Trophoblast cell (in vitro differentiated cells and primary cell): ENCODE measurements around the gene LIPI.

Source experiments
- DNase-seq, 2 donors: peaks; one replicate each; pipeline ENCODE4 v3.0.0-alpha.2; 2016
- H2AFZ ChIP-seq: 2 replicates; pipeline ENCODE4 v1.6.1; 2013; ENCODE audit warnings: low read length, moderate library complexity, mild to moderate bottlenecking; ENCODE audit not compliant: insufficient read depth, poor library complexity
- H2AK5ac ChIP-seq: 2 replicates; pipeline ENCODE4 v1.6.1; 2013; ENCODE audit warnings: mild to moderate bottlenecking, low read length
- H2BK120ac ChIP-seq: 2 replicates; pipeline ENCODE4 v1.6.1; 2013; ENCODE audit warnings: low read length, mild to moderate bottlenecking, moderate library complexity; ENCODE audit not compliant: insufficient read depth, poor library complexity
- H2BK12ac ChIP-seq: 2 replicates; pipeline ENCODE4 v1.6.1; 2013; ENCODE audit warnings: mild to moderate bottlenecking, low read length, moderate library complexity
- H2BK5ac ChIP-seq: 2 replicates; pipeline ENCODE4 v1.6.1; 2013; ENCODE audit warnings: low read length, low read depth, moderate library complexity, mild to moderate bottlenecking; ENCODE audit not compliant: poor library complexity
- H3K14ac ChIP-seq: 2 replicates; pipeline ENCODE4 v1.6.1; 2013; ENCODE audit warnings: mild to moderate bottlenecking, low read length
- H3K18ac ChIP-seq: 2 replicates; pipeline ENCODE4 v1.6.1; 2013; ENCODE audit warnings: mild to moderate bottlenecking, low read length
- H3K23ac ChIP-seq: 2 replicates; pipeline ENCODE4 v1.6.1; 2013; ENCODE audit warnings: low read length
- H3K27ac ChIP-seq: 2 replicates; pipeline ENCODE4 v1.5.1; 2013; ENCODE audit warnings: low read depth, mild to moderate bottlenecking, inconsistent platforms, low read length, moderate library complexity
- H3K27me3 ChIP-seq: 2 replicates; pipeline ENCODE4 v1.6.1; 2013; ENCODE audit warnings: inconsistent platforms, mild to moderate bottlenecking, low read length, moderate library complexity; ENCODE audit not compliant: insufficient read depth
- H3K36me3 ChIP-seq, 2 experiments: 1 replicate in 1 of 2; 2 replicates in 1 of 2; pipeline ENCODE4 v1.6.1; 2013; ENCODE audit warnings: low read length in 2 of 2, mild to moderate bottlenecking in 2 of 2, moderate library complexity in 1 of 2; ENCODE audit not compliant: insufficient read depth in 2 of 2, control insufficient read depth in 1 of 2
- H3K4ac ChIP-seq: 2 replicates; pipeline ENCODE4 v1.6.1; 2013; ENCODE audit warnings: low read depth, mild to moderate bottlenecking, low read length, moderate library complexity
- H3K4me1 ChIP-seq, 2 experiments: 1 replicate in 1 of 2; 2 replicates in 1 of 2; pipeline ENCODE4 v1.6.1; 2013; ENCODE audit warnings: low read length in 2 of 2, mild to moderate bottlenecking in 2 of 2, moderate library complexity in 1 of 2; ENCODE audit not compliant: insufficient read depth in 2 of 2, control insufficient read depth in 1 of 2
- H3K4me2 ChIP-seq: 2 replicates; pipeline ENCODE4 v1.6.1; 2013; ENCODE audit warnings: inconsistent platforms, mild to moderate bottlenecking, low read length, moderate library complexity
- H3K4me3 ChIP-seq: 2 replicates; pipeline ENCODE4 v1.5.1; 2013; ENCODE audit warnings: mild to moderate bottlenecking, low read depth, low read length, inconsistent platforms
- H3K79me1 ChIP-seq: one replicate; pipeline ENCODE4 v1.6.1; 2013; ENCODE audit warnings: low read length
- H3K79me2 ChIP-seq: 2 replicates; pipeline ENCODE4 v1.6.1; 2013; ENCODE audit warnings: low read length, mild to moderate bottlenecking; ENCODE audit not compliant: control insufficient read depth, insufficient read depth, poor library complexity
- H3K9ac ChIP-seq: 2 replicates; pipeline ENCODE4 v1.6.1; 2013; ENCODE audit warnings: mild to moderate bottlenecking, low read length
- H3K9me3 ChIP-seq: 2 replicates; pipeline ENCODE4 v1.6.1; 2013; ENCODE audit warnings: low read depth, mild to moderate bottlenecking, control low read depth, inconsistent platforms, low read length; ENCODE audit not compliant: insufficient read depth
- H4K12ac ChIP-seq: 2 replicates; pipeline ENCODE4 v1.6.1; 2013; ENCODE audit warnings: low read depth, mild to moderate bottlenecking, low read length, moderate library complexity
- H4K8ac ChIP-seq: 2 replicates; pipeline ENCODE4 v1.6.1; 2013; ENCODE audit warnings: low read depth, mild to moderate bottlenecking, low read length, moderate library complexity
- H4K91ac ChIP-seq: one replicate; pipeline ENCODE4 v1.6.1; 2013; ENCODE audit warnings: low read depth, mild to moderate bottlenecking, low read length, moderate library complexity
- WGBS: extraction: QIAGEN DNeasy Blood & Tissue Kit; methylation state at CpG from one replicate; pipeline ENCODE4 v1.1.7; 2013; ENCODE audit warnings: missing lambda C conversion rate; ENCODE audit not compliant: insufficient read length, insufficient coverage; ENCODE audit errors: extremely low coverage; 5-methylcytosine and 5-hydroxymethylcytosine counted together

The LIPI gene

DNA sequence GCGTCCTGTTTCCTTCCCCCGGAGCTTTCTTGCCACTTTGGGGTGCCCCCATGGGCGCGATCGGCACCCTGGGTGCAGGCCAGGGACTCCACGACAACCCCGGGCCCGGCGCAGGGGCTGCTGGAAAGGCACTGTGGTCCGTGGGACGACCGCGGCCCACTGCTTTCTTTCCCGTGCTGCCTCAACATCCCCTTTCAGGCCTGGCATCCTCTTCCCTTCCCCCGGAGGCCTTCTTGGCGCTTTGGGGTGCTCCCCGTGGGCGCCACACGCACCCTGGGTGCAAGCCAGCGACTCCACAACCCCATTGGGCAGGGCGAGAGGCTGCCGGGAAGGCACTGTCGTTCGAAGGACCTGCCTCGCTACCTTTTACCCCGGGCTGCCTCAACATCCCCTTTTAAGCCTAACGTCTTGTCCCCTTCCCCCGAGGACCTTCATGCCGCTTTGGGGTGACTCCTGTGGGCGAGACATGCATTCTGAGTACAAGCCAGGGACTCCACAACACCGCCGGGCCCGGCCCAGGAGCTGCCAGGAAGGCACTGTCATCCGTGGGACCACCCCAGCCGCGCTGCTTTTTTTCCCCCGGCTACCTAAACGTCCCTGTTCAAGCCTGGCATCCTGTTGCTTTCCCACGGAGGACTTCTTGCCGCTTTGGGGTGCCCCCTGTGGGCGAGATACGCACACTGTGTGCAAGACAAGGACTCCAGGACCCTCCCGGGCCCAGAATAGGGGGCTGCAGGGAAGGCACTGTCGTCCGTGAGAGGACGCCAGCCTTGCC, 137.8 kb downstream of the LIPI start:
- no peak overlapping the region for H4K8ac ChIP-seq
- no peak overlapping the region for H3K4me3 ChIP-seq
- H3K14ac ChIP-seq, result no peak overlapping the region
- no peaks in the 10 kb centered on the region for H3K79me2 ChIP-seq
- no peak overlapping the region for H3K27ac ChIP-seq
- H3K79me1 ChIP-seq, result no peaks in the 10 kb centered on the region
- H3K4me1 ChIP-seq, result no peaks in the 10 kb centered on the region
- H3K9me3 ChIP-seq, result peaks cover 12% of the 10 kb centered on the region
- no peak overlapping the region for H2BK120ac ChIP-seq
- H3K9ac ChIP-seq, result no peak overlapping the region
- H3K4me2 ChIP-seq, result no peak overlapping the region
- no peak for DNase-seq
- peaks cover 45 to 50% of the 10 kb centered on the region in 2 experiments for H3K36me3 ChIP-seq
- H3K18ac ChIP-seq, result no peak overlapping the region
- H2BK5ac ChIP-seq, result no peak overlapping the region
- no peak overlapping the region for H2AFZ ChIP-seq
- no peak overlapping the region for H4K91ac ChIP-seq
- WGBS, result no CpG with 5 or more reads among the region's 46 CpGs
- no peak overlapping the region for H2BK12ac ChIP-seq
- H2AK5ac ChIP-seq, result no peak overlapping the region
- no peaks in the 10 kb centered on the region for H3K27me3 ChIP-seq
- no peak overlapping the region for H4K12ac ChIP-seq
- H3K23ac ChIP-seq, result no peak overlapping the region
- H3K4ac ChIP-seq, result no peak overlapping the region

DNA sequence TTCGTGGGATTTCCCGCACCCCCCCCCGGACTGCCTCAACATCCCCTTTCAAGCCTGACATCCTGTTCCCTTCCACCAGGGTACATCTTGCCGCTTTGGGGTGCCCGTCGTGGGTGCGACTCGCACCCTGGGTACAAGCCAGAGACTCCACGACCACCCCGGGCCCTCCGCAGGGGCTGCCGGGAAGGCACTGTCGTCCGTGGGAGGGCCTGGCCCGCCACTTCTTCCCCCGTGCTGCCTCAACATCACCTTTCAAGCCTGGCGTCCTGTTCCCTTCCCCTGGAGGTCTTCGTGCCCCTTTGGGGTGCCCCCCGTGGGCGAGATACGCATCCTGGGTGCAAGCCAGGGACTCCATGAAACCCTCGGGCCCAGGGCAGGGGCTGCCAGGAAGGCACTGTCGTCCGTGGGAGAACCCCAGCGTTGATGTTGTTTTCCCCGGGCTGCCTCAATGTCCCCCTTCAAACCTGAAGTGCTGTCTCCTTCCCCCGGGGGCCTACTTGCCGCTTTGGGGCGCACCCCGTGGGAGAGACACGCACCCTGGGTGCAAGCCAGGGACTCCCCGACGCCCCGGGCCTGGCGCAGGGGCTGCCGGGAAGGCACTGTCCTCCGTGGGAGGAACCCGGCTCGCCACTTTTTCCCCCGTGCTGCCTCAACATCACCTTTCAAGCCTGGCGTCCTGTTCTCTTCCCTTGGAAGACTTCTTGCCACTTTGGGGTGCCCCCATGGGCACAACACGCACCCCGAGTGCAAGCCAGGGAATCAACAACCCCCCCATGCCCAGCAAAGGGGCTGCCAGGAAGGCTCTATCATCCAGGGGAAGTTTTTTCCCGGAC, 138.6 kb downstream of the LIPI start:
- Histone ChIP-seq H4K12ac (no peak overlapping the region), H2BK120ac (no peak overlapping the region), H2BK5ac (no peak overlapping the region), H3K27ac (no peak overlapping the region), H2AK5ac (no peak overlapping the region), H3K36me3 (peaks cover 45 to 50% of the 10 kb centered on the region in 2 experiments), H4K8ac (no peak overlapping the region), H3K9me3 (peaks cover 12% of the 10 kb centered on the region), H3K18ac (no peak overlapping the region), H3K14ac (no peak overlapping the region), H2AFZ (no peak overlapping the region), H3K4ac (no peak overlapping the region), H3K23ac (no peak overlapping the region), H2BK12ac (no peak overlapping the region), H3K9ac (no peak overlapping the region), H4K91ac (no peak overlapping the region), H3K79me2 (no peaks in the 10 kb centered on the region), H3K4me1 (no peaks in the 10 kb centered on the region), H3K4me2 (no peak overlapping the region), H3K27me3 (no peaks in the 10 kb centered on the region), H3K4me3 (no peak overlapping the region), H3K79me1 (no peaks in the 10 kb centered on the region)
- whole genome bisulfite sequencing, result no CpG with 5 or more reads among the region's 44 CpGs
- no peak for DNase-seq

GRCh38 chr21:14070968-14071367, 139.8 kb downstream of the LIPI start:
- Histone ChIP-seq H2BK120ac (no peak overlapping the region), H3K14ac (no peak overlapping the region), H3K4ac (no peak overlapping the region), H3K4me1 (no peaks in the 10 kb centered on the region), H3K36me3 (peaks cover 45 to 48% of the 10 kb centered on the region in 2 experiments), H3K79me1 (no peaks in the 10 kb centered on the region), H4K8ac (no peak overlapping the region), H3K4me3 (no peak overlapping the region), H2AK5ac (no peak overlapping the region), H3K79me2 (no peaks in the 10 kb centered on the region), H3K27me3 (no peaks in the 10 kb centered on the region), H3K4me2 (no peak overlapping the region), H4K12ac (no peak overlapping the region), H4K91ac (no peak overlapping the region), H3K27ac (no peak overlapping the region), H2AFZ (no peak overlapping the region), H3K18ac (no peak overlapping the region), H2BK12ac (no peak overlapping the region), H3K23ac (no peak overlapping the region), H3K9ac (no peak overlapping the region), H3K9me3 (peaks cover 12% of the 10 kb centered on the region), H2BK5ac (no peak overlapping the region)
- DNase-seq, result no peak
- no CpG with 5 or more reads among the region's 16 CpGs for WGBS

- H3K23ac ChIP-seq, result no peak overlapping the region
- H2BK5ac ChIP-seq, result no peak overlapping the region
- no peak overlapping the region for H4K91ac ChIP-seq
- no peak overlapping the region for H3K9ac ChIP-seq
- H3K9me3 ChIP-seq, result peaks cover 11% of the 10 kb centered on the region
- H3K14ac ChIP-seq, result no peak overlapping the region
- H2AK5ac ChIP-seq, result no peak overlapping the region
- no peak overlapping the region for H2BK120ac ChIP-seq
- H3K79me1 ChIP-seq, result no peaks in the 10 kb centered on the region
- no peak for DNase-seq
- no peak overlapping the region for H3K4ac ChIP-seq
- no peak overlapping the region for H4K8ac ChIP-seq
- no peaks in the 10 kb centered on the region for H3K4me1 ChIP-seq
- H4K12ac ChIP-seq, result peak overlapping the region; percentile 36
- H3K27me3 ChIP-seq, result no peaks in the 10 kb centered on the region
- H3K27ac ChIP-seq, result no peak overlapping the region
- no peak overlapping the region for H2AFZ ChIP-seq
- H2BK12ac ChIP-seq, result no peak overlapping the region
- H3K79me2 ChIP-seq, result no peaks in the 10 kb centered on the region
- no CpG with 5 or more reads among the region's 46 CpGs for WGBS
- peaks cover 38 to 43% of the 10 kb centered on the region in 2 experiments for H3K36me3 ChIP-seq
- H3K4me3 ChIP-seq, result no peak overlapping the region
- no peak overlapping the region for H3K4me2 ChIP-seq
- H3K18ac ChIP-seq, result peak overlapping the region; percentile 60
Observed at GRCh38 chr21:14070049-14070893, 140.5 kb downstream of the LIPI start.
